K562 (cell line): ENCODE data around the gene ITGA7. TPM values are rescaled to one million over a fixed set of nuclear protein-coding genes. Genes with fewer than 3 reads are reported as not detected.

Source experiments
- ATF7 ChIP-seq: fragments of 450-650 bp; IDR thresholded peaks from 2 replicates; pipeline ENCODE4 v1.7.1; 2014; ENCODE audit warnings: mild to moderate bottlenecking, moderate library complexity
- CBFA2T3 ChIP-seq: fragments of 450-650 bp; IDR thresholded peaks from 2 replicates; pipeline ENCODE4 v1.6.1; 2017
- E2F5 ChIP-seq: sonication (generic); formaldehyde crosslinking; IDR thresholded peaks from 2 replicates; pipeline ENCODE4 v1.8.0; 2022; ENCODE audit warnings: mild to moderate bottlenecking, missing genetic modification reagents
- FOXJ3 ChIP-seq: sonication (generic); formaldehyde crosslinking; IDR thresholded peaks from 2 replicates; pipeline ENCODE4 v1.4.0; 2020; ENCODE audit warnings: mild to moderate bottlenecking, missing genetic modification reagents
- HDAC3 ChIP-seq: fragments of 450-650 bp; IDR thresholded peaks from 2 replicates; pipeline ENCODE4 v1.6.1; 2018; ENCODE audit warnings: borderline replicate concordance, mild to moderate bottlenecking, moderate library complexity; ENCODE audit not compliant: partially characterized antibody
- HMBOX1 ChIP-seq: sonication (generic); IDR thresholded peaks from 2 replicates; pipeline ENCODE4 v1.6.1; 2016
- HOXB6 ChIP-seq: fragments of 250-450 bp; sonication (Bioruptor Pico); IDR thresholded peaks from 2 replicates; pipeline ENCODE4 v1.5.1; 2022; ENCODE audit warnings: mild to moderate bottlenecking, borderline replicate concordance
- NEUROD1 ChIP-seq: fragments of 150-350 bp; IDR thresholded peaks from 2 replicates; pipeline ENCODE4 v1.6.1; 2014; ENCODE audit warnings: borderline replicate concordance, low read length, low read depth; ENCODE audit not compliant: partially characterized antibody
- NUFIP1 ChIP-seq: fragments of 450-650 bp; IDR thresholded peaks from 2 replicates; pipeline ENCODE4 v1.6.1; 2018; ENCODE audit not compliant: partially characterized antibody
- PKNOX1 ChIP-seq: fragments of 450-650 bp; IDR thresholded peaks from 2 replicates; pipeline ENCODE4 v1.6.1; 2016
- SUPT5H ChIP-seq: fragments of 450-650 bp; IDR thresholded peaks from 2 replicates; pipeline ENCODE4 v1.6.1; 2016
- YBX1 ChIP-seq: fragments of 450-650 bp; IDR thresholded peaks from 2 replicates; pipeline ENCODE4 v1.7.1; 2016; ENCODE audit warnings: mild to moderate bottlenecking
- ZNF224 ChIP-seq: sonication (generic); formaldehyde crosslinking; IDR thresholded peaks from 2 replicates; pipeline ENCODE4 v1.8.0; 2022; ENCODE audit warnings: mild to moderate bottlenecking, missing genetic modification reagents
- ZNF263 ChIP-seq: sonication (generic); formaldehyde crosslinking; IDR thresholded peaks from 2 replicates; pipeline ENCODE4 v1.8.0; 2022; ENCODE audit warnings: mild to moderate bottlenecking, missing genetic modification reagents, borderline replicate concordance
- ZNF282 ChIP-seq: sonication (generic); formaldehyde crosslinking; IDR thresholded peaks from 2 replicates; pipeline ENCODE4 v1.8.1; 2023; ENCODE audit warnings: missing genetic modification reagents
- ZNF512 ChIP-seq: IDR thresholded peaks from 2 replicates; pipeline ENCODE4 v1.6.1; 2016; ENCODE audit warnings: missing genetic modification characterization, missing compliant biosample characterization
- polyA plus RNA-seq, 8 experiments: library from polyadenylated mRNA; depleted of rRNA in 4 of 8; stranded (reverse) in 5 of 8; unstranded in 3 of 8; fragments of >200 nt; fragmentation: Nextera tagmentation in 2 of 8; fragmentation: Illumina TruSeq in 1 of 8; extraction: Ambion mirVana in 2 of 8; extraction: Trizol in 1 of 8; gene quantifications; 2 replicates each; pipeline versions ENCODE4 v1.2.1 to v1.2.3, GENCODE V29; 2011 to 2014; ENCODE audit warnings: inconsistent platforms in 1 of 8, missing spikeins in 1 of 8
- total RNA-seq, 7 experiments: library from RNA; depleted of rRNA in 6 of 7; stranded (reverse); fragments of >200 nt in 6 of 7; fragmentation: Illumina TruSeq in 2 of 7; extraction: Trizol in 2 of 7; gene quantifications; 2 replicates each; pipeline versions ENCODE4 v1.2.1 to v1.2.3, GENCODE V29; 2011 to 2021; ENCODE audit warnings: low replicate concordance in 1 of 7
- TF ChIP-seq, protein P1 (sequence below): fragments of 450-650 bp; IDR thresholded peaks from 2 replicates; pipeline ENCODE4 v1.7.1; 2018; ENCODE audit warnings: mild to moderate bottlenecking, low read depth; ENCODE audit not compliant: partially characterized antibody
- TF ChIP-seq, protein P2 (sequence below), 2 experiments: fragments of 450-650 bp; IDR thresholded peaks; 2 replicates each; pipeline ENCODE4 v1.6.1; 2016
- TF ChIP-seq, protein P3 (sequence below): fragments of 250-450 bp; sonication (Bioruptor Pico); IDR thresholded peaks from 2 replicates; pipeline ENCODE4 v1.8.0; 2021; ENCODE audit warnings: borderline replicate concordance, mild to moderate bottlenecking, moderate library complexity; ENCODE audit not compliant: poor library complexity, severe bottlenecking

Gene ITGA7
- total and polyA plus RNA-seq, 9 of the 15 experiments (the other 6 are each of a cell fraction or from before 2014, with no cell fraction given), result 0.11 to 2.3 (median 0.56) TPM; not detected in 1

GRCh38 chr12:55742719-55743405 lies 35.2 kb upstream of the ITGA7 start, which contains the start of gene GDF11 (continued):
- TF ChIP-seq ZNF512 (tag) (peak; percentile 65), E2F5 (no peak), ATF7 (peak; percentile 45; the same call in 1 of the 2 replicates), NUFIP1 (no peak), PKNOX1 (peak; percentile 61), HMBOX1 (no peak), CBFA2T3 (peak; percentile 61; the same call in 1 of the 2 replicates), SUPT5H (peak; percentile 80), FOXJ3 (CRISPR knock-in tag) (no peak), HDAC3 (no peak), YBX1 (no peak), ZNF282 (CRISPR knock-in tag) (no peak), HOXB6 (no peak), ZNF224 (CRISPR knock-in tag) (no peak), ZNF263 (no peak), NEUROD1 (peak; percentile 55)
- TF ChIP-seq, protein P1, sequence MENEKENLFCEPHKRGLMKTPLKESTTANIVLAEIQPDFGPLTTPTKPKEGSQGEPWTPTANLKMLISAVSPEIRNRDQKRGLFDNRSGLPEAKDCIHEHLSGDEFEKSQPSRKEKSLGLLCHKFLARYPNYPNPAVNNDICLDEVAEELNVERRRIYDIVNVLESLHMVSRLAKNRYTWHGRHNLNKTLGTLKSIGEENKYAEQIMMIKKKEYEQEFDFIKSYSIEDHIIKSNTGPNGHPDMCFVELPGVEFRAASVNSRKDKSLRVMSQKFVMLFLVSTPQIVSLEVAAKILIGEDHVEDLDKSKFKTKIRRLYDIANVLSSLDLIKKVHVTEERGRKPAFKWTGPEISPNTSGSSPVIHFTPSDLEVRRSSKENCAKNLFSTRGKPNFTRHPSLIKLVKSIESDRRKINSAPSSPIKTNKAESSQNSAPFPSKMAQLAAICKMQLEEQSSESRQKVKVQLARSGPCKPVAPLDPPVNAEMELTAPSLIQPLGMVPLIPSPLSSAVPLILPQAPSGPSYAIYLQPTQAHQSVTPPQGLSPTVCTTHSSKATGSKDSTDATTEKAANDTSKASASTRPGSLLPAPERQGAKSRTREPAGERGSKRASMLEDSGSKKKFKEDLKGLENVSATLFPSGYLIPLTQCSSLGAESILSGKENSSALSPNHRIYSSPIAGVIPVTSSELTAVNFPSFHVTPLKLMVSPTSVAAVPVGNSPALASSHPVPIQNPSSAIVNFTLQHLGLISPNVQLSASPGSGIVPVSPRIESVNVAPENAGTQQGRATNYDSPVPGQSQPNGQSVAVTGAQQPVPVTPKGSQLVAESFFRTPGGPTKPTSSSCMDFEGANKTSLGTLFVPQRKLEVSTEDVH, result peak; percentile 38
- TF ChIP-seq, protein P2, sequence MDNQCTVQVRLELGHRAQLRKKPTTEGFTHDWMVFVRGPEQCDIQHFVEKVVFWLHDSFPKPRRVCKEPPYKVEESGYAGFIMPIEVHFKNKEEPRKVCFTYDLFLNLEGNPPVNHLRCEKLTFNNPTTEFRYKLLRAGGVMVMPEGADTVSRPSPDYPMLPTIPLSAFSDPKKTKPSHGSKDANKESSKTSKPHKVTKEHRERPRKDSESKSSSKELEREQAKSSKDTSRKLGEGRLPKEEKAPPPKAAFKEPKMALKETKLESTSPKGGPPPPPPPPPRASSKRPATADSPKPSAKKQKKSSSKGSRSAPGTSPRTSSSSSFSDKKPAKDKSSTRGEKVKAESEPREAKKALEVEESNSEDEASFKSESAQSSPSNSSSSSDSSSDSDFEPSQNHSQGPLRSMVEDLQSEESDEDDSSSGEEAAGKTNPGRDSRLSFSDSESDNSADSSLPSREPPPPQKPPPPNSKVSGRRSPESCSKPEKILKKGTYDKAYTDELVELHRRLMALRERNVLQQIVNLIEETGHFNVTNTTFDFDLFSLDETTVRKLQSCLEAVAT (IDR thresholded peaks at IDR 0.05), result peak; percentile 86
- TF ChIP-seq, protein P3, sequence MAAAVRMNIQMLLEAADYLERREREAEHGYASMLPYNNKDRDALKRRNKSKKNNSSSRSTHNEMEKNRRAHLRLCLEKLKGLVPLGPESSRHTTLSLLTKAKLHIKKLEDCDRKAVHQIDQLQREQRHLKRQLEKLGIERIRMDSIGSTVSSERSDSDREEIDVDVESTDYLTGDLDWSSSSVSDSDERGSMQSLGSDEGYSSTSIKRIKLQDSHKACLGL, result no peak
